ENCODE data around the gene UBE3A.

- TF ChIP-seq FOXM1 (IDR thresholded peaks at IDR 0.05; ENCODE audit: low read depth) (no peak), GABPA (IDR thresholded peaks at IDR 0.05; ENCODE audit: low read depth) (no peak), CTCF (IDR thresholded peaks at IDR 0.05) (peak; percentile 43), JUND (IDR thresholded peaks at IDR 0.05) (no peak), MAX (IDR thresholded peaks at IDR 0.05; ENCODE audit: low read depth) (no peak), EP300 (IDR thresholded peaks at IDR 0.05; ENCODE audit: borderline replicate concordance in 1 of 2, low read depth in 1 of 2, low read length in 1 of 2) (peak in 1 of 2 experiments; percentile 8; a peak in 1 of 4 replicates), SIN3A (IDR thresholded peaks at IDR 0.05; ENCODE audit: borderline replicate concordance, low read depth, low read length) (no peak), YY1 (IDR thresholded peaks at IDR 0.05; ENCODE audit: low read depth) (no peak), POLR2AphosphoS5 (IDR thresholded peaks at IDR 0.05; ENCODE audit: low read depth, low read length) (no peak), ZBTB33 (IDR thresholded peaks at IDR 0.05; ENCODE audit: borderline replicate concordance, low read depth) (no peak), RFX5 (IDR thresholded peaks at IDR 0.05; ENCODE audit: low read length) (no peak), TEAD4 (IDR thresholded peaks at IDR 0.05; ENCODE audit: borderline replicate concordance, insufficient read depth) (no peak)
Measured at GRCh38 chr15:25437777-25438600, 835 bp downstream of the UBE3A start.

Data from SK-N-SH (cell line).